H1 (cell line): Measurements from ENCODE around the gene NUPR1.

Source experiments
- POLR2A ChIP-seq, 2 experiments: IDR thresholded peaks; 1 replicate in 1 of 2; 2 replicates in 1 of 2; pipeline ENCODE4 v1.6.1; 2011; ENCODE audit warnings: low read depth in 2 of 2, low read length in 2 of 2, mild to moderate bottlenecking in 2 of 2; ENCODE audit errors: control extremely low read depth in 1 of 2
- TF ChIP-seq, protein P1 (sequence below), 3 experiments: IDR thresholded peaks; 1 replicate in 2 of 3; 2 replicates in 1 of 3; pipeline versions ENCODE4 v1.5.1 to v1.6.1; 2011; ENCODE audit warnings: low read length in 3 of 3, mild to moderate bottlenecking in 3 of 3, inconsistent platforms in 2 of 3, low read depth in 1 of 3, moderate library complexity in 1 of 3; ENCODE audit not compliant: insufficient read depth in 1 of 3; ENCODE audit errors: control extremely low read depth in 1 of 3

DNA sequence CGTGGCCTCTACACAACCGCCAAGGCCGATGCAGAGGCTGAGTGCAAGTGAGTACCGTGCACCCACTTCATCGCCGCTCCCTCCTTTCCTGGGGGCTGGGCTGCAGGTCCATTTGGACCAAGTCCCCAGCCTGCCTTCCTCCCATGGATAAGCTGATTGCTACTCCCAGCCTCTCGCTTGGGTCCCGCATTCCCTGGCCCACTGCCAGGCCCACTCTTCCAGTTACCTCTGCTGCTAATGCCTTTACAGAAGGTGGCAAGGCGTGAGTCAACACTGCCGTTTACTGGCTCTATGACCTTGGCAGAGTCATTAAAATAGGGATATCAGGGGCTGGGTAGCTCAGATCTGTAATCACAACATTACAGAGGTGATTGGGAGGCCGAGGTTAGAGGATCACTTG lies 46.9 kb upstream of the NUPR1 start:
- TF ChIP-seq, protein P1, sequence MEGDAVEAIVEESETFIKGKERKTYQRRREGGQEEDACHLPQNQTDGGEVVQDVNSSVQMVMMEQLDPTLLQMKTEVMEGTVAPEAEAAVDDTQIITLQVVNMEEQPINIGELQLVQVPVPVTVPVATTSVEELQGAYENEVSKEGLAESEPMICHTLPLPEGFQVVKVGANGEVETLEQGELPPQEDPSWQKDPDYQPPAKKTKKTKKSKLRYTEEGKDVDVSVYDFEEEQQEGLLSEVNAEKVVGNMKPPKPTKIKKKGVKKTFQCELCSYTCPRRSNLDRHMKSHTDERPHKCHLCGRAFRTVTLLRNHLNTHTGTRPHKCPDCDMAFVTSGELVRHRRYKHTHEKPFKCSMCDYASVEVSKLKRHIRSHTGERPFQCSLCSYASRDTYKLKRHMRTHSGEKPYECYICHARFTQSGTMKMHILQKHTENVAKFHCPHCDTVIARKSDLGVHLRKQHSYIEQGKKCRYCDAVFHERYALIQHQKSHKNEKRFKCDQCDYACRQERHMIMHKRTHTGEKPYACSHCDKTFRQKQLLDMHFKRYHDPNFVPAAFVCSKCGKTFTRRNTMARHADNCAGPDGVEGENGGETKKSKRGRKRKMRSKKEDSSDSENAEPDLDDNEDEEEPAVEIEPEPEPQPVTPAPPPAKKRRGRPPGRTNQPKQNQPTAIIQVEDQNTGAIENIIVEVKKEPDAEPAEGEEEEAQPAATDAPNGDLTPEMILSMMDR (IDR thresholded peaks at IDR 0.05; ENCODE audit: control extremely low read depth in 1 of 3, insufficient read depth in 1 of 3, low read depth in 1 of 3, low read length in 3 of 3) = no peak
- TF ChIP-seq POLR2A (IDR thresholded peaks at IDR 0.05; ENCODE audit: control extremely low read depth in 1 of 2, low read depth in 2 of 2, low read length in 2 of 2) = no peak
